ENCODE measurements around the gene CSRNP2. TPM values are rescaled to one million over a fixed set of nuclear protein-coding genes. Genes with fewer than 3 reads are reported as not detected.
"Not testable (repeated sequence)": the region's sequence is repeated elsewhere in the genome, so short reads cannot be mapped to it uniquely, and the experiment has no call there.

CSRNP2 gene
- total RNA-seq, 3 donors from 2014 or later: 20.7 to 22.5 (median 21.5) TPM

- Mint-ChIP-seq H3K36me3 (ENCODE audit: insufficient read depth) (peaks cover 2% of the 10 kb centered on the region), H3K9me3 (no peaks in the 10 kb centered on the region), H3K27me3 (ENCODE audit: low read depth) (no peaks in the 10 kb centered on the region), H3K4me1 (ENCODE audit: low read depth) (peaks cover 16% of the 10 kb centered on the region), H3K4me3 (no peak overlapping the region)
- DNase-seq: no peak
- peak; percentile 18 to 27 for ATAC-seq
Measured at GRCh38 chr12:51087818-51088217, 4.4 kb upstream of the CSRNP2 start.

- no peaks in the 10 kb centered on the region for H3K9me3 Mint-ChIP-seq
- no peak overlapping the region for H3K4me3 Mint-ChIP-seq
- DNase-seq (no peak), ATAC-seq (no peak)
- no peaks in the 10 kb centered on the region for H3K27me3 Mint-ChIP-seq (ENCODE audit: low read depth)
- peaks cover 25% of the 10 kb centered on the region for H3K4me1 Mint-ChIP-seq (ENCODE audit: low read depth)
- H3K36me3 Mint-ChIP-seq (ENCODE audit: insufficient read depth): peaks cover 2% of the 10 kb centered on the region
Measured at GRCh38 chr12:51086933-51087332, 3.5 kb upstream of the CSRNP2 start.

GRCh38 chr12:51085757-51086156, 2.4 kb upstream of the CSRNP2 start:
- no peak for DNase-seq

GRCh38 chr12:51082561-51083125, 753 bp downstream of the CSRNP2 start:
- H3K4me3 Mint-ChIP-seq: peak overlapping the region; percentile 95
- H3K4me1 Mint-ChIP-seq (ENCODE audit: low read depth): peaks cover 40% of the 10 kb centered on the region
- DNase-seq (peak; percentile 17), ATAC-seq (peak; percentile 15 to 25)
- peaks cover 9% of the 10 kb centered on the region for H3K36me3 Mint-ChIP-seq (ENCODE audit: insufficient read depth)
- H3K9me3 Mint-ChIP-seq: no peaks in the 10 kb centered on the region
- no peaks in the 10 kb centered on the region for H3K27me3 Mint-ChIP-seq (ENCODE audit: low read depth)

More at GRCh38 chr12:51085757-51086156, 2.4 kb upstream of the CSRNP2 start:
- Mint-ChIP-seq H3K4me1 (ENCODE audit: low read depth) (peaks cover 33% of the 10 kb centered on the region), H3K27me3 (ENCODE audit: low read depth) (no peaks in the 10 kb centered on the region), H3K4me3 (no peak overlapping the region), H3K36me3 (ENCODE audit: insufficient read depth) (peaks cover 2% of the 10 kb centered on the region), H3K9me3 (no peaks in the 10 kb centered on the region)
- ATAC-seq: no peak

GRCh38 chr12:51081421-51081820, 2.0 kb downstream of the CSRNP2 start:
- ATAC-seq: no peak
- H3K9me3 Mint-ChIP-seq: no peaks in the 10 kb centered on the region
- peak overlapping the region; percentile 95 for H3K4me3 Mint-ChIP-seq

GRCh38 chr12:51080136-51080535, 3.3 kb downstream of the CSRNP2 start:
- Mint-ChIP-seq H3K27me3 (ENCODE audit: low read depth) (no peaks in the 10 kb centered on the region), H3K4me1 (ENCODE audit: low read depth) (peaks cover 44% of the 10 kb centered on the region), H3K36me3 (ENCODE audit: insufficient read depth) (peaks cover 6% of the 10 kb centered on the region), H3K9me3 (no peaks in the 10 kb centered on the region), H3K4me3 (no peak overlapping the region)
- no peak for ATAC-seq
- no peak for DNase-seq

More at GRCh38 chr12:51081421-51081820, 2.0 kb downstream of the CSRNP2 start:
- Mint-ChIP-seq H3K27me3 (ENCODE audit: low read depth) (no peaks in the 10 kb centered on the region), H3K36me3 (ENCODE audit: insufficient read depth) (peaks cover 6% of the 10 kb centered on the region), H3K4me1 (ENCODE audit: low read depth) (peaks cover 38% of the 10 kb centered on the region)
- DNase-seq: no peak

GRCh38 chr12:51078866-51079265, 4.5 kb downstream of the CSRNP2 start:
- not testable (repeated sequence) for H3K27me3 Mint-ChIP-seq (ENCODE audit: low read depth); H3K9me3 Mint-ChIP-seq; H3K36me3 Mint-ChIP-seq (ENCODE audit: insufficient read depth); ATAC-seq; DNase-seq; H3K4me3 Mint-ChIP-seq
- H3K4me1 Mint-ChIP-seq (ENCODE audit: low read depth): peaks cover 44% of the 10 kb centered on the region

- H3K27me3 Mint-ChIP-seq (ENCODE audit: low read depth); H3K9me3 Mint-ChIP-seq; ATAC-seq; H3K4me3 Mint-ChIP-seq; DNase-seq: not testable (repeated sequence)
- H3K4me1 Mint-ChIP-seq (ENCODE audit: low read depth): peaks cover 40% of the 10 kb centered on the region
- H3K36me3 Mint-ChIP-seq (ENCODE audit: insufficient read depth): peaks cover 11% of the 10 kb centered on the region
Measured at GRCh38 chr12:51078346-51078745, 5.0 kb downstream of the CSRNP2 start.

GRCh38 chr12:51077930-51078329, 5.5 kb downstream of the CSRNP2 start:
- no peaks in the 10 kb centered on the region for H3K27me3 Mint-ChIP-seq (ENCODE audit: low read depth)
- DNase-seq: no peak
- H3K36me3 Mint-ChIP-seq (ENCODE audit: insufficient read depth): peaks cover 11% of the 10 kb centered on the region
- H3K4me3 Mint-ChIP-seq: no peak overlapping the region
- H3K4me1 Mint-ChIP-seq (ENCODE audit: low read depth): peaks cover 39% of the 10 kb centered on the region
- no peaks in the 10 kb centered on the region for H3K9me3 Mint-ChIP-seq
- no peak for ATAC-seq

GRCh38 chr12:51076236-51076930, 7.0 kb downstream of the CSRNP2 start:
- DNase-seq: no peak

GRCh38 chr12:51075390-51075789, 8.0 kb downstream of the CSRNP2 start:
- DNase-seq (no peak), ATAC-seq (no peak)
- no peak overlapping the region for H3K4me3 Mint-ChIP-seq
- peaks cover 16% of the 10 kb centered on the region for H3K36me3 Mint-ChIP-seq (ENCODE audit: insufficient read depth)
- peaks cover 18% of the 10 kb centered on the region for H3K4me1 Mint-ChIP-seq (ENCODE audit: low read depth)
- no peaks in the 10 kb centered on the region for H3K9me3 Mint-ChIP-seq
- no peaks in the 10 kb centered on the region for H3K27me3 Mint-ChIP-seq (ENCODE audit: low read depth)

More at GRCh38 chr12:51076236-51076930, 7.0 kb downstream of the CSRNP2 start:
- no peaks in the 10 kb centered on the region for H3K27me3 Mint-ChIP-seq (ENCODE audit: low read depth)
- peaks cover 18% of the 10 kb centered on the region for H3K36me3 Mint-ChIP-seq (ENCODE audit: insufficient read depth)
- no peaks in the 10 kb centered on the region for H3K9me3 Mint-ChIP-seq
- ATAC-seq: peak; percentile 82 to 89
- H3K4me3 Mint-ChIP-seq: no peak overlapping the region
- H3K4me1 Mint-ChIP-seq (ENCODE audit: low read depth): peaks cover 23% of the 10 kb centered on the region

- DNase-seq (no peak), ATAC-seq (no peak)
- Mint-ChIP-seq H3K4me1 (ENCODE audit: low read depth) (peaks cover 7% of the 10 kb centered on the region), H3K27me3 (ENCODE audit: low read depth) (no peaks in the 10 kb centered on the region), H3K9me3 (no peaks in the 10 kb centered on the region), H3K36me3 (ENCODE audit: insufficient read depth) (peaks cover 29% of the 10 kb centered on the region), H3K4me3 (no peak overlapping the region)
Measured at GRCh38 chr12:51071663-51072062, 11.7 kb downstream of the CSRNP2 start.

GRCh38 chr12:51070004-51070403, 13.4 kb downstream of the CSRNP2 start:
- Mint-ChIP-seq H3K4me1 (ENCODE audit: low read depth) (no peaks in the 10 kb centered on the region), H3K4me3 (no peak overlapping the region), H3K27me3 (ENCODE audit: low read depth) (no peaks in the 10 kb centered on the region), H3K9me3 (no peaks in the 10 kb centered on the region), H3K36me3 (ENCODE audit: insufficient read depth) (peaks cover 36% of the 10 kb centered on the region)
- DNase-seq: no peak
- no peak for ATAC-seq

- H3K4me1 Mint-ChIP-seq (ENCODE audit: low read depth): no peaks in the 10 kb centered on the region
- no peaks in the 10 kb centered on the region for H3K27me3 Mint-ChIP-seq (ENCODE audit: low read depth)
- ATAC-seq (no peak), DNase-seq (no peak)
- peaks cover 40% of the 10 kb centered on the region for H3K36me3 Mint-ChIP-seq (ENCODE audit: insufficient read depth)
- no peak overlapping the region for H3K4me3 Mint-ChIP-seq
- no peaks in the 10 kb centered on the region for H3K9me3 Mint-ChIP-seq
Measured at GRCh38 chr12:51067771-51068170, 15.6 kb downstream of the CSRNP2 start.

GRCh38 chr12:51067229-51067628, 16.2 kb downstream of the CSRNP2 start:
- Mint-ChIP-seq H3K9me3 (no peaks in the 10 kb centered on the region), H3K27me3 (ENCODE audit: low read depth) (no peaks in the 10 kb centered on the region), H3K4me3 (no peak overlapping the region), H3K36me3 (ENCODE audit: insufficient read depth) (peaks cover 41% of the 10 kb centered on the region), H3K4me1 (ENCODE audit: low read depth) (no peaks in the 10 kb centered on the region)
- DNase-seq: no peak
- ATAC-seq: no peak
